Coronary artery (tissue), 2 donors: ENCODE measurements around the gene RDH14.

Experiments
- DNase-seq: peaks from one replicate; pipeline ENCODE4 v3.0.0-alpha.2; 2017; ENCODE audit warnings: low spot score
- H3K27ac ChIP-seq, 2 donors: fragments of 200-600 bp; sonication (generic); one replicate each; pipeline ENCODE4 v1.5.1; 2016 to 2019
- H3K4me3 ChIP-seq: fragments of 200-600 bp; sonication (generic); 2 replicates; pipeline ENCODE4 v1.5.1; 2016; ENCODE audit warnings: mild to moderate bottlenecking, moderate library complexity
- CTCF ChIP-seq: fragments of 200-600 bp; sonication (generic); IDR thresholded peaks from one replicate; pipeline ENCODE4 v1.5.1; 2019; ENCODE audit warnings: antibody characterized with exemption

Gene RDH14

DNA sequence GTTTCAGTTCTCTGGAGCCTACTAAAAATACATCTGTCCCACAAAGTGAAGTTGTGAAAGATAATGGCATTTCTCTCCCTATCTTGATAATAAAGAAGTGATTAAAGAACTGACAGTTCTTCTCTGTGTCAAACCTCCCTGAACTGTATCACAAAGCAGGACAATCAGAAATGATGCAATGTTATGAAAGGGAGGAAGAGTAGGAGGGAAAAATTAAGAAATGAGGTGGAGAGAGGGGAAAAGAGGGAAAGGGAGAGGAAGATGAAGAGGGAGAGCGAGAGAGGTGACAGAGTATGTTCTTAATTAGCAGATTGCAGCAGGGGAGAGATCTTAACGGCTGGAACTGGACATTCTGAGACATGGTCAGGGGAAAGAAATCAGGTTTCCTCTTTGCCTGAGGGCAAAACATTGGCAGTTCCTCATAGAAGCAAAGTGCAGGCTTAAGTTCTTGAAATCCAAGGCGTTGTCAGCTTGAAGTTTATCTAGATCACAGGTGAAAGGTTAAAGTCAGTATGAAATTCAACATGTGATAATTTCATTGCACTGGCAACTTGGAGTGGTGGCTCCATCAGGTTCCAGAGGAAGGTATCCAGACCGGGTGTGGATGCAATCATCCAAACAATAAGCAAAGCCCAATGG lies 54.6 kb downstream of the RDH14 start:
- TF ChIP-seq CTCF = no peak
- H3K27ac ChIP-seq = no peak overlapping the region
- DNase-seq = no peak
- no peak overlapping the region for H3K4me3 ChIP-seq
